GM12878 (cell line): ENCODE measurements around the gene LYZ.

Experiments used
- BCL11A ChIP-seq: IDR thresholded peaks from 2 replicates; pipeline ENCODE4 v1.6.1; 2011; ENCODE audit warnings: low read depth, low read length
- EP300 ChIP-seq, 2 experiments: fragments of 150-350 bp in 1 of 2; IDR thresholded peaks; 2 replicates each; pipeline ENCODE4 v1.6.1; 2011 to 2012; ENCODE audit warnings: low read depth in 2 of 2, low read length in 2 of 2, borderline replicate concordance in 1 of 2, improper control_type of control experiment in 1 of 2, inconsistent platforms in 1 of 2; ENCODE audit not compliant: control insufficient read depth in 1 of 2
- EZH2 ChIP-seq: IDR thresholded peaks from 2 replicates; pipeline ENCODE4 v1.6.1; 2012; ENCODE audit warnings: low read depth, mild to moderate bottlenecking, control low read depth, inconsistent platforms, low read length, borderline replicate concordance; ENCODE audit not compliant: control insufficient read depth
- JUND ChIP-seq: IDR thresholded peaks from 2 replicates; pipeline ENCODE4 v1.6.1; 2012; ENCODE audit warnings: low read depth, mild to moderate bottlenecking, low read length, improper control_type of control experiment, moderate library complexity
- NFXL1 ChIP-seq: fragments of 450-650 bp; IDR thresholded peaks from 2 replicates; pipeline ENCODE4 v1.6.1; 2017; ENCODE audit warnings: antibody characterized with exemption, mild to moderate bottlenecking, borderline replicate concordance
- NFYA ChIP-seq: IDR thresholded peaks from 2 replicates; pipeline ENCODE4 v1.6.1; 2011; ENCODE audit warnings: low read depth, mild to moderate bottlenecking, low read length, improper control_type of control experiment, borderline replicate concordance
- POLR2A ChIP-seq: IDR thresholded peaks from 2 replicates; pipeline ENCODE4 v1.6.1; 2011; ENCODE audit warnings: low read depth, mild to moderate bottlenecking, low read length
- RAD51 ChIP-seq: fragments of 450-650 bp; IDR thresholded peaks from 2 replicates; pipeline ENCODE4 v1.6.1; 2016; ENCODE audit warnings: moderate library complexity, mild to moderate bottlenecking, inconsistent platforms
- TF ChIP-seq, protein P1 (sequence below), 3 experiments: IDR thresholded peaks in 2 of 3; conservative IDR thresholded peaks in 1 of 3; 2 replicates each; pipeline ENCODE4 v1.5.1; 2011; ENCODE audit warnings: low read depth in 3 of 3, low read length in 3 of 3, mild to moderate bottlenecking in 3 of 3, control low read depth in 2 of 3, moderate library complexity in 2 of 3, inconsistent platforms in 1 of 3, mixed read lengths in 1 of 3; ENCODE audit not compliant: control insufficient read depth in 2 of 3, insufficient read depth in 1 of 3; ENCODE audit errors: extremely low read depth in 1 of 3
- TF ChIP-seq, protein P2 (sequence below): IDR thresholded peaks from 2 replicates; pipeline ENCODE4 v1.6.1; 2012; ENCODE audit warnings: mild to moderate bottlenecking, low read depth, low read length

DNA sequence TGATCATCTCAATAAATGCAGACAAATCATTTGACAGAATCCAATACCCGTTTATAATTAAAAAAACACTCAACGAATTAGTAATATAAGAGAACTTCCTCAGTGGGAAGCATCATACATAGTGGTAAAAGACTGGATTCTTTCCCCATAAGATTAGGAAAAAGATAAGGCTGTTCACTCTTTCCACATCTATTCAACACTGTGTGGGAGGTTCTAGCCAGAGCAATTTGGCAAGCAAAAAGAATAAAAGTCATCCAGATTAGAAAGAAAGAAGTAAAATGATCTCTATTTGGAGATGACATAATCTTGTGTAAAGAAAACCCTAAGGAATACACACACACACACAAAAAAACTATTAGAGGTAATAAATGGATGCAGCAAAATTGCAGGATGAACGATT is 49.8 kb downstream of the LYZ start:
- TF ChIP-seq, protein P1, sequence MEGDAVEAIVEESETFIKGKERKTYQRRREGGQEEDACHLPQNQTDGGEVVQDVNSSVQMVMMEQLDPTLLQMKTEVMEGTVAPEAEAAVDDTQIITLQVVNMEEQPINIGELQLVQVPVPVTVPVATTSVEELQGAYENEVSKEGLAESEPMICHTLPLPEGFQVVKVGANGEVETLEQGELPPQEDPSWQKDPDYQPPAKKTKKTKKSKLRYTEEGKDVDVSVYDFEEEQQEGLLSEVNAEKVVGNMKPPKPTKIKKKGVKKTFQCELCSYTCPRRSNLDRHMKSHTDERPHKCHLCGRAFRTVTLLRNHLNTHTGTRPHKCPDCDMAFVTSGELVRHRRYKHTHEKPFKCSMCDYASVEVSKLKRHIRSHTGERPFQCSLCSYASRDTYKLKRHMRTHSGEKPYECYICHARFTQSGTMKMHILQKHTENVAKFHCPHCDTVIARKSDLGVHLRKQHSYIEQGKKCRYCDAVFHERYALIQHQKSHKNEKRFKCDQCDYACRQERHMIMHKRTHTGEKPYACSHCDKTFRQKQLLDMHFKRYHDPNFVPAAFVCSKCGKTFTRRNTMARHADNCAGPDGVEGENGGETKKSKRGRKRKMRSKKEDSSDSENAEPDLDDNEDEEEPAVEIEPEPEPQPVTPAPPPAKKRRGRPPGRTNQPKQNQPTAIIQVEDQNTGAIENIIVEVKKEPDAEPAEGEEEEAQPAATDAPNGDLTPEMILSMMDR (IDR thresholded peaks at IDR 0.05 in 2 of 3, conservative IDR thresholded peaks at IDR 0.05 in 1 of 3; ENCODE audit: control insufficient read depth in 2 of 3, extremely low read depth in 1 of 3, insufficient read depth in 1 of 3, low read depth in 3 of 3, low read length in 3 of 3): no peak
- TF ChIP-seq, protein P2, sequence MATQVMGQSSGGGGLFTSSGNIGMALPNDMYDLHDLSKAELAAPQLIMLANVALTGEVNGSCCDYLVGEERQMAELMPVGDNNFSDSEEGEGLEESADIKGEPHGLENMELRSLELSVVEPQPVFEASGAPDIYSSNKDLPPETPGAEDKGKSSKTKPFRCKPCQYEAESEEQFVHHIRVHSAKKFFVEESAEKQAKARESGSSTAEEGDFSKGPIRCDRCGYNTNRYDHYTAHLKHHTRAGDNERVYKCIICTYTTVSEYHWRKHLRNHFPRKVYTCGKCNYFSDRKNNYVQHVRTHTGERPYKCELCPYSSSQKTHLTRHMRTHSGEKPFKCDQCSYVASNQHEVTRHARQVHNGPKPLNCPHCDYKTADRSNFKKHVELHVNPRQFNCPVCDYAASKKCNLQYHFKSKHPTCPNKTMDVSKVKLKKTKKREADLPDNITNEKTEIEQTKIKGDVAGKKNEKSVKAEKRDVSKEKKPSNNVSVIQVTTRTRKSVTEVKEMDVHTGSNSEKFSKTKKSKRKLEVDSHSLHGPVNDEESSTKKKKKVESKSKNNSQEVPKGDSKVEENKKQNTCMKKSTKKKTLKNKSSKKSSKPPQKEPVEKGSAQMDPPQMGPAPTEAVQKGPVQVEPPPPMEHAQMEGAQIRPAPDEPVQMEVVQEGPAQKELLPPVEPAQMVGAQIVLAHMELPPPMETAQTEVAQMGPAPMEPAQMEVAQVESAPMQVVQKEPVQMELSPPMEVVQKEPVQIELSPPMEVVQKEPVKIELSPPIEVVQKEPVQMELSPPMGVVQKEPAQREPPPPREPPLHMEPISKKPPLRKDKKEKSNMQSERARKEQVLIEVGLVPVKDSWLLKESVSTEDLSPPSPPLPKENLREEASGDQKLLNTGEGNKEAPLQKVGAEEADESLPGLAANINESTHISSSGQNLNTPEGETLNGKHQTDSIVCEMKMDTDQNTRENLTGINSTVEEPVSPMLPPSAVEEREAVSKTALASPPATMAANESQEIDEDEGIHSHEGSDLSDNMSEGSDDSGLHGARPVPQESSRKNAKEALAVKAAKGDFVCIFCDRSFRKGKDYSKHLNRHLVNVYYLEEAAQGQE: no peak
- TF ChIP-seq BCL11A (no peak), JUND (no peak), EP300 (IDR thresholded peaks at IDR 0.05; ENCODE audit: borderline replicate concordance in 1 of 2, control insufficient read depth in 1 of 2, low read depth in 2 of 2, low read length in 2 of 2) (no peak), RAD51 (no peak), NFYA (no peak), EZH2 (no peak), NFXL1 (no peak), POLR2A (no peak)
